Measurements from ENCODE around the gene DIP2B. TPM values are rescaled to one million over a fixed set of nuclear protein-coding genes. Genes with fewer than 3 reads are reported as not detected.

Gene DIP2B
- polyA plus RNA-seq, 1 donor from 2014 or later, result 44.0 TPM

- TF ChIP-seq CTCF (IDR thresholded peaks at IDR 0.05; ENCODE audit: poor library complexity, severe bottlenecking), result no peak
Observed at GRCh38 chr12:50706606-50707005, 201.8 kb downstream of the DIP2B start (continued).

- Histone ChIP-seq H2AFZ (ENCODE audit: low read depth, low read length) (no peak overlapping the region), H3K27ac (ENCODE audit: low read length) (no peak overlapping the region), H3K4me2 (ENCODE audit: low read length) (no peak overlapping the region)
Observed at GRCh38 chr12:50707396-50707795, 202.6 kb downstream of the DIP2B start.

More at GRCh38 chr12:50707396-50707795, 202.6 kb downstream of the DIP2B start:
- peaks cover 13% of the 10 kb centered on the region for H3K36me3 ChIP-seq (ENCODE audit: insufficient read depth, low read length)
- TF ChIP-seq REST (IDR thresholded peaks at IDR 0.05; ENCODE audit: borderline replicate concordance), result no peak
- no peak for TF ChIP-seq EP300 (conservative IDR thresholded peaks at IDR 0.05; ENCODE audit: poor library complexity, severe bottlenecking)
- no peak for TF ChIP-seq SMC3 (conservative IDR thresholded peaks at IDR 0.05; ENCODE audit: poor library complexity)
- no peak for TF ChIP-seq POLR2AphosphoS5 (IDR thresholded peaks at IDR 0.05)
- TF ChIP-seq RAD21 (conservative IDR thresholded peaks at IDR 0.05), result no peak
- no peak for TF ChIP-seq EZH2 (IDR thresholded peaks at IDR 0.05; ENCODE audit: borderline replicate concordance, insufficient read depth, low read length, poor library complexity, severe bottlenecking)
- no peak for TF ChIP-seq MXI1 (conservative IDR thresholded peaks at IDR 0.05; ENCODE audit: poor library complexity, severe bottlenecking)
- TF ChIP-seq TAF1 (IDR thresholded peaks at IDR 0.05; ENCODE audit: low read depth), result no peak
- no peak for TF ChIP-seq CTCF (IDR thresholded peaks at IDR 0.05; ENCODE audit: poor library complexity, severe bottlenecking)
- H4K20me1 ChIP-seq (ENCODE audit: insufficient read depth), result no peaks in the 10 kb centered on the region
- no peaks in the 10 kb centered on the region for H3F3A ChIP-seq (ENCODE audit: insufficient read depth, low read length, poor library complexity, severe bottlenecking)
- H3K9ac ChIP-seq (ENCODE audit: low read length), result no peak overlapping the region
- no peaks in the 10 kb centered on the region for H3K27me3 ChIP-seq (ENCODE audit: insufficient read depth, low read depth, low read length)
- no peak overlapping the region for H3K4me3 ChIP-seq (ENCODE audit: low read length)
- H3K9me3 ChIP-seq (ENCODE audit: low read length), result no peaks in the 10 kb centered on the region
- no peaks in the 10 kb centered on the region for H3K9me2 ChIP-seq (ENCODE audit: insufficient read depth, low read length)
- H3K79me2 ChIP-seq (replicated peaks; ENCODE audit: insufficient read depth, low read length), result no peaks in the 10 kb centered on the region

Measured in neural cell (in vitro differentiated cells).